Activated CD4-positive, alpha-beta T cell treated with anti-CD3 and anti-CD28 coated beads for 36 hours (primary cell): ENCODE data around the gene MAGI1. TPM values are rescaled to one million over a fixed set of nuclear protein-coding genes. Genes with fewer than 3 reads are reported as not detected.
"Not testable (repeated sequence)": the region's sequence is repeated elsewhere in the genome, so short reads cannot be mapped to it uniquely, and the experiment has no call there.

ENCODE experiments used
- ATAC-seq: fragments of 200-7000 bp; cut with Tn5 transposase; one replicate; pipeline ENCODE4 v1.10.0; 2021; ENCODE audit warnings: mild to moderate bottlenecking, moderate library complexity
- CTCF ChIA-PET: fragments of 350-600 bp; sonication (Branson Sonifier 250); formaldehyde crosslinking; loops from one replicate; lab custom pipeline; 2021; ENCODE audit warnings: antibody characterized with exemption; lab: Charles Lee
- POLR2A ChIA-PET: fragments of 350-600 bp; sonication (Branson Sonifier 250); formaldehyde crosslinking; loops from one replicate; lab custom pipeline; 2021; ENCODE audit warnings: antibody characterized with exemption, inconsistent platforms; lab: Charles Lee
- DNase-seq: peaks from one replicate; pipeline ENCODE4 v3.0.0-alpha.2; 2020
- H3K27ac Mint-ChIP-seq: one replicate; pipeline ENCODE4 v1.8.0; 2021; ENCODE audit warnings: mixed read lengths
- H3K27me3 Mint-ChIP-seq: one replicate; pipeline ENCODE4 v1.8.0; 2021; ENCODE audit warnings: mixed read lengths
- H3K36me3 Mint-ChIP-seq: one replicate; pipeline ENCODE4 v1.8.0; 2021; ENCODE audit warnings: low read depth, mixed read lengths
- H3K4me1 Mint-ChIP-seq: one replicate; pipeline ENCODE4 v1.8.0; 2021; ENCODE audit warnings: mixed read lengths
- H3K4me3 Mint-ChIP-seq: one replicate; pipeline ENCODE4 v1.8.0; 2021; ENCODE audit warnings: mild to moderate bottlenecking, moderate library complexity, mixed read lengths
- H3K9me3 Mint-ChIP-seq: one replicate; pipeline ENCODE4 v1.8.0; 2021; ENCODE audit warnings: low read depth, mixed read lengths
- intact Hi-C, 2 experiments: fragments of 100-400 bp; cut with DNase I in 1 of 2; cut with micrococcal nuclease in 1 of 2; formaldehyde crosslinking; loops; one replicate each; pipeline versions ENCODE4 v1.14.2 to v1.15.1; 2022 to 2024; cut with DNase I, micrococcal nuclease
- total RNA-seq, 2 experiments: library from RNA; stranded (reverse); gene quantifications; one replicate each; pipeline ENCODE4 v1.2.3, GENCODE V29; 2021

MAGI1 gene
- total RNA-seq, 2 experiments from 2014 or later, result 0.09 to 0.18 TPM

DNA sequence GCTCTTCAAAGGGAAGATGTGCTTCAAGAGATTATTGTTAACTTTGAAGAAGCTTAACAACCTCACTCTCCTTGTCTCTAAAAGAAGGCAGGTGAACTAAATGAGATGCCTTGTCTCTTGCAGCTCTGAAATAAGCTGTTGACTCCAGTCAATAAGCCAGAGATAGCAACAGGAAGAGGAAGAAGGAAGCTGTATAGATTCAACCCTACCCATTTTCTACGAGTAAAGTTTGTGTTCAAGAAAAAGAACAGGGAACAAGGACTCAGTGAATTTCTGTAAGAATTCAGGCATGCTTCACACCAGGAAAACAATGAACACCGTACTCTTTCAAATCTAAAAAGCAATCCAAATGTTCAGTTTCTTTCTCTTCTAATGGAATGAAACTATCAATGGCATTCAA is 503.5 kb downstream of the MAGI1 start:
- POLR2A ChIA-PET, result no interaction called here
- no peak for ATAC-seq
- CTCF ChIA-PET, result no interaction called here
- intact Hi-C loops, result no loop called here
- no peak for DNase-seq
- no peaks in the 10 kb centered on the region for H3K36me3 Mint-ChIP-seq
- no peak overlapping the region for H3K4me3 Mint-ChIP-seq
- H3K4me1 Mint-ChIP-seq, result no peaks in the 10 kb centered on the region
- no peak overlapping the region for H3K27ac Mint-ChIP-seq
- H3K9me3 Mint-ChIP-seq, result peaks cover 5% of the 10 kb centered on the region
- H3K27me3 Mint-ChIP-seq, result no peaks in the 10 kb centered on the region

DNA sequence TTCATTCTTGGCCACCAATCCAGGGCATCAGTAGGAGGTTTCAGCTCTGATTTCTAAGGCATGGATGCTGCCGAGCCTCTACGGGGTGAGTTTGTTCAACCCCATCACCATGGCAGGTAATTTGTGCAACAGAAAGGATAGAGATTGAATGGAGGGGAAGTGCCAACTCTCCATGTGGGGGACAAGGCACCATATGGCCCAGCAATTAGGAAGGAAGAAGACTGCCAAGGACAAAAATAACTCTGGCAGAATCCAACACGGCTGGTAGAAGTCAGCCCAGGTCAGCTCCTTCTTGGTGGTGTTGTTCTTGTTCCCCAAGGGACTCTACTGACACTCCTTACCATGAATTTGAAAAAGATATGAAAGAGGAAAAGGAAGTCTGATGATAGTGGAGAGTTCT is 503.9 kb downstream of the MAGI1 start:
- no peak overlapping the region for H3K4me3 Mint-ChIP-seq
- no peak for ATAC-seq
- no peak overlapping the region for H3K27ac Mint-ChIP-seq
- intact Hi-C loops, result no loop called here
- ChIA-PET POLR2A (no interaction called here), CTCF (interaction anchor here (0.6 to 0.7 kb wide), 2 partner anchors 200 to 515 kb away, joined by 3 read pairs; no protein-coding TSS in a partner anchor)
- no peak for DNase-seq
- H3K9me3 Mint-ChIP-seq, result peaks cover 5% of the 10 kb centered on the region
- no peaks in the 10 kb centered on the region for H3K4me1 Mint-ChIP-seq
- no peaks in the 10 kb centered on the region for H3K36me3 Mint-ChIP-seq
- no peaks in the 10 kb centered on the region for H3K27me3 Mint-ChIP-seq

DNA sequence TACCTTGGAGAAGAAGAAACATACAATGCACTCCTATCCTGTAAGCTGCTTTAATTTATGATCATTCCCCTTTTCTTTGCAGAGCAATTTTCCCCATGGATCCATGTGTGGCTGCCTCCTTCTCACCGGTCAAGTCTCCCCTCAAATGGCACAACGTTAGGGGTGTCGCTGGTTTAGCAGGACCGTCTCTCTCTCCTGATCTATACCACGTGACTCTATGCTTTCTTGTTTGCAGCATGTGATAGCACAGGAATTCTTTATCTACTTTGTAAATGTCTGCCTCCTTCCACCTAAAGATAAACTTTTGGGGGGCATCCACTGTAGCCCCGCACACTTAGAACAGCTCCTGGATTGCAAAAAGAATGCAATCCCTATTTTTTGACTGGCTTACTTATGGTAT is 506.0 kb downstream of the MAGI1 start:
- Mint-ChIP-seq H3K4me1 (no peaks in the 10 kb centered on the region), H3K27ac (no peak overlapping the region), H3K9me3 (peaks cover 5% of the 10 kb centered on the region), H3K27me3 (no peaks in the 10 kb centered on the region), H3K4me3 (no peak overlapping the region), H3K36me3 (no peaks in the 10 kb centered on the region)
- intact Hi-C loops, result no loop called here
- ATAC-seq (no peak), DNase-seq (no peak)
- ChIA-PET POLR2A (no interaction called here), CTCF (no interaction called here)

DNA sequence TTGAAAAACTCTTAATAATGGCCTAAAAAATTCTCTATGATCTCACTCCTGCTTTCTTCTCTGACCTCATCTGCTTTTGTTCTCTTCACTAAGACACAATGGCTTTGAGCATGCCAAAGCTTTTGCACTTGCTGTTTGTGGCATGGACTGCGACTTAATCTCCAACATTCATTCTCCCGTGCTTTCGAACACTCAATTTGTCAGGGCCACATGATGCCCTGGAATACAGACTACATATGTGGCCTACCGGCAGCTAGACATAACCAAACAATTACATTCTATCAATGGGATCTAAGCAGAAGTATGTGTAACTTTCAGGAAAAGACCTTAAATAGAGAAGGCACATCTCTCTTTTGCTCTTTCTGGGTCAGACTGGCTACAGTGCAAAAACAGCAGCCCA is 506.5 kb downstream of the MAGI1 start:
- ChIA-PET CTCF (no interaction called here), POLR2A (no interaction called here)
- ATAC-seq (no peak), DNase-seq (no peak)
- Mint-ChIP-seq H3K27me3 (no peaks in the 10 kb centered on the region), H3K4me1 (no peaks in the 10 kb centered on the region), H3K9me3 (peaks cover 4% of the 10 kb centered on the region), H3K36me3 (no peaks in the 10 kb centered on the region), H3K4me3 (no peak overlapping the region), H3K27ac (no peak overlapping the region)
- intact Hi-C loops, result no loop called here

DNA sequence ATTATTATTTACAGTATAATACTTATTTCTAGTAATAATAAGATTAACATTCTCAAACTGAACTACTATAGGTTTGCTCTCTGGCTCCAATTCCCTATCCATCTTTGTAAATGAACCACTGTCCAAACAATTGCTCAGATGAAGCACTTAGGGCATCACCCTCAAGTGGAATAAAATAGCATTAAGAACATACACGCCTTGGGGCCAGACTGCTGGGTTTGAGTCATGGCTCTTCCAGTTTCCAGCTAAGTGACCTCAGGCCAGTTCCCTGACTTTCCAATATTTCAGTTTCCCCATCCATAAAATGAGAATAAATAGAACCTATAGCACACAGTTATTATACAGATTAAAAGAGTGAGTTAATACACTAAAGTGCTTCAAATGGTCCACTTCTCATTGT is 507.2 kb downstream of the MAGI1 start:
- Mint-ChIP-seq H3K4me1 (no peaks in the 10 kb centered on the region), H3K27me3 (no peaks in the 10 kb centered on the region), H3K27ac (no peak overlapping the region), H3K36me3 (no peaks in the 10 kb centered on the region), H3K9me3 (no peaks in the 10 kb centered on the region), H3K4me3 (no peak overlapping the region)
- ATAC-seq (no peak), DNase-seq (no peak)
- ChIA-PET CTCF (no interaction called here), POLR2A (no interaction called here)
- intact Hi-C loops, result no loop called here

DNA sequence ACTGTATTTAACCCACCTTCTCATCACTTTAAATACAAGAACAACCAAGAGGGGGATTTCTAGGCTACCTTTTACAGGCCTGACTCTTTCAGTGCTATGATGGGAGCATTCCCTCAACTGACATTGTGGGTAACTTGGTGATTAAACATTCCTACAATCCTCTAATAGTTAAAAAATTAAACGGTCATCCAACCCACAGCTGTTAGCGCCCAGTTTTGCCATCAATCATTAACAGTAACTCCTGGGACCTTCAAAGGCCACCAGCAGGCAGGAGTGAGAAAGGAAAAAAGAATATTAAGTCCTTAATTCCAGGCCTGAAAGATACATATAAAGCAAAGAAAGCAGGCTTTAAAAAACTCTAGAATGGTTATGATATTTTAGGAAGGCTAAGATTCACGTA is 512.1 kb downstream of the MAGI1 start:
- ChIA-PET CTCF (no interaction called here), POLR2A (no interaction called here)
- no peaks in the 10 kb centered on the region for H3K9me3 Mint-ChIP-seq
- no peak for DNase-seq
- ATAC-seq, result no peak
- no peak overlapping the region for H3K27ac Mint-ChIP-seq
- no peaks in the 10 kb centered on the region for H3K4me1 Mint-ChIP-seq
- H3K27me3 Mint-ChIP-seq, result no peaks in the 10 kb centered on the region
- H3K36me3 Mint-ChIP-seq, result no peaks in the 10 kb centered on the region
- intact Hi-C loops, result no loop called here
- H3K4me3 Mint-ChIP-seq, result no peak overlapping the region

DNA sequence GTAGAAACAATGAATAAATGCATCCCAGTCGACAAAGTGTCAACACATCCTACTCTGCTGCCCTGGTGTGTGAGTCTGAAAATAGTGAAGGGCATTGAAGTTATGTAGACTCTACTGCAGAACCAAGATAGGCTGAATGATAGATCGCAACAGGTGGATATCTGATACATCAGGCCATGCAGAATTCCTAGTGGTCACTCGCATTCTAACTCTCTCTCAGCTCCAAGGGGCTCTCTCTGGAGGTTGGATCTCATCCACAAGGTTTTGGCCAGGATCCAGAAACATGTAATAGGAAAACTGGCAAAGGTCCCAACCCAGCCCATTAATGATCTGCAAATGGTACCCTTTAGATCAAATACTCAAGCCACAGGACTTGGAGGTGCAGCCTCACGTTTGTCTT is 514.1 kb downstream of the MAGI1 start:
- H3K27me3 Mint-ChIP-seq, result no peaks in the 10 kb centered on the region
- H3K36me3 Mint-ChIP-seq, result no peaks in the 10 kb centered on the region
- intact Hi-C loops, result no loop called here
- ChIA-PET CTCF (no interaction called here), POLR2A (no interaction called here)
- DNase-seq (no peak), ATAC-seq (no peak)
- H3K4me1 Mint-ChIP-seq, result no peaks in the 10 kb centered on the region
- no peaks in the 10 kb centered on the region for H3K9me3 Mint-ChIP-seq
- no peak overlapping the region for H3K27ac Mint-ChIP-seq
- no peak overlapping the region for H3K4me3 Mint-ChIP-seq

DNA sequence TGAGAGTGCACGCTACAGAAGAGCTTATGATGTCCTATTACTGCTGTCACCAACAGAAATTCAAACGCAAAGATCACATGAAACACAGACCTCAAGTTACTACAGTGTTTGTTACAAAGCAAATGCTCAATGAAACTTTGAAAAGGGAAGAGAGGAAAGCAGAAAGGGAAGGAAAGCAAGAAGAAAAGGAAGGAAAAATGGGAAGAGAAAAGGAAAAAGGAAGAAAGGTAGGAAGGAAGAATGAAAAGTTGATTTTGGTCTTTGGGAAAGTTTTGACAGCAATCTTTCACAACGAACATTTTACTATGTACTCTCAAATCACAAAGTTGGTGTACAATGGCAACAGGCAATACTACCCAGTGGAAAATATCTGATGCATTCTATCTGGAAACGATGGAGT is 514.8 kb downstream of the MAGI1 start:
- ATAC-seq (no peak), DNase-seq (no peak)
- Mint-ChIP-seq H3K27ac (no peak overlapping the region), H3K4me1 (no peaks in the 10 kb centered on the region), H3K9me3 (no peaks in the 10 kb centered on the region), H3K4me3 (no peak overlapping the region), H3K36me3 (no peaks in the 10 kb centered on the region), H3K27me3 (no peaks in the 10 kb centered on the region)
- ChIA-PET POLR2A (no interaction called here), CTCF (no interaction called here)
- intact Hi-C loops, result no loop called here

DNA sequence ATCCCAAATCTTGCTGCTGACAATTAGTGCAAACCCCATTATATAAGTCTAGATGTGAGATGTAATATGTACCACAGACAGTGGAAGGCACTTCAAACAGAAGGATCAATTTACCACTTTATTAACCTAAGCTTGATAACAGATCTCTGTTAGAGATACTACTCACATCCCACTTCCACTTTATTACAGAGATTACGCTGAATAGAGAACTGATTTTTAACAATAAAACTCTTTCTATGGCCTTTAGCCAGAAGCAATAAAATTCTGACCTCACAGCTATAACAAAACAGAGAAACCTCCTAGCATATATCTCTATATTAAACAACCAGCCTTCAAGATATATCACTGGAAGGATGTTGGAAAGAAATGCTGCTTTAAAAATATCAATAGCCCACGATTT is 517.7 kb downstream of the MAGI1 start:
- CTCF ChIA-PET, result no interaction called here
- no peak overlapping the region for H3K4me3 Mint-ChIP-seq
- no peak for DNase-seq
- ATAC-seq, result no peak
- no peaks in the 10 kb centered on the region for H3K36me3 Mint-ChIP-seq
- POLR2A ChIA-PET, result no interaction called here
- no peaks in the 10 kb centered on the region for H3K4me1 Mint-ChIP-seq
- H3K9me3 Mint-ChIP-seq, result peaks cover 4% of the 10 kb centered on the region
- H3K27ac Mint-ChIP-seq, result no peak overlapping the region
- H3K27me3 Mint-ChIP-seq, result no peaks in the 10 kb centered on the region
- intact Hi-C loops, result no loop called here

DNA sequence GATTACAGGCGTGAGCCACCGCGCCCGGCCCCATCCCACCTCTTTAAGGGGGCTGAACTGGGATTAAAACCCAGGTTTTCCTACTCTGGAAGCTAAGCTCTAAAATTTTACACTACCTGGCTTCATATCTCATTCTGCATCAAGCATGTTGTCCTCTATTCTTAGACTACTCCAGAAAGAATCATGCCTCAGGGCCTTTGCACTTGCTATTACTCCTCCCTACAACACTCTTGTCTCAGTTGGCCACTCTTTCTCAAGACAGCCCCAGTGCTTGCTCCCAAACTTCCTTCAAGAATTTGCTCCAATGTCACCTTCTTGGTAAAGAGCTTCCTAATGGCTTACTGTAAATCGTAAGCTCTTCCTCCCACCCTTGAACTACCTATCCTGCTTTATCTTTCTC is 521.7 kb downstream of the MAGI1 start:
- Mint-ChIP-seq H3K4me3 (no peak overlapping the region), H3K36me3 (no peaks in the 10 kb centered on the region), H3K4me1 (no peaks in the 10 kb centered on the region), H3K27me3 (no peaks in the 10 kb centered on the region), H3K27ac (no peak overlapping the region), H3K9me3 (peaks cover 4% of the 10 kb centered on the region)
- intact Hi-C loops, result no loop called here
- ATAC-seq, result no peak
- ChIA-PET CTCF (no interaction called here), POLR2A (interaction anchor here (0.6 kb wide), 1 partner anchor 253 kb away, joined by 10 read pairs; no protein-coding TSS in a partner anchor)
- DNase-seq, result no peak

DNA sequence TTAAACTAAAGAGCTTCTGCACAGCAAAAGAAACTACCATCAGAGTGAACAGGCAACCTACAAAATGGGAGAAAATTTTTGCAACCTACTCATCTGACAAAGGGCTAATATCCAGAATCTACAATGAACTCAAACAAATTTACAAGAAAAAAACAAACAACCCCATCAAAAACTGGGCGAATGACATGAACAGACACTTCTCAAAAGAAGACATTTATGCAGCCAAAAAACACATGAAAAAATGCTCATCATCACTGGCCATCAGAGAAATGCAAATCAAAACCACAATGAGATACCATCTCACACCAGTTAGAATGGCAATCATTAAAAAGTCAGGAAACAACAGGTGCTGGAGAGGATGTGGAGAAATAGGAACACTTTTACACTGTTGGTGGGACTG is 524.4 kb downstream of the MAGI1 start:
- DNase-seq, H3K9me3 Mint-ChIP-seq, POLR2A ChIA-PET, CTCF ChIA-PET, H3K4me1 Mint-ChIP-seq, H3K36me3 Mint-ChIP-seq, H3K27me3 Mint-ChIP-seq, H3K4me3 Mint-ChIP-seq, ATAC-seq, intact Hi-C loops, H3K27ac Mint-ChIP-seq: not testable (repeated sequence)

DNA sequence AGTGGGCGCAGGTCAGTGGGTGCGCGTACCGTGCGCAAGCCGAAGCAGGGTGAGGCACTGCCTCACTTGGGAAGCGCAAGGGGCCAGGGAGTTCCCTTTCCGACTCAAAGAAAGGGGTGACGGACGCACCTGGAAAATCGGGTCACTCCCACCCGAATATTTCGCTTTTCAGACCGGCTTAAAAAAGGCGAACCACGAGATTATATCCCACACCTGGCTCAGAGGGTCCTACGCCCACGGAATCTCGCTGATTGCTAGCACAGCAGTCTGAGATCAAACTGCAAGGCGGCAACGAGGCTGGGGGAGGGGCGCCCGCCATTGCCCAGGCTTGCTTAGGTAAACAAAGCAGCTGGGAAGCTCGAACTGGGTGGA is 529.3 kb downstream of the MAGI1 start:
- POLR2A ChIA-PET, H3K4me3 Mint-ChIP-seq, H3K27ac Mint-ChIP-seq, intact Hi-C loops, ATAC-seq, DNase-seq, CTCF ChIA-PET, H3K27me3 Mint-ChIP-seq, H3K4me1 Mint-ChIP-seq, H3K9me3 Mint-ChIP-seq, H3K36me3 Mint-ChIP-seq: not testable (repeated sequence)
